Vein endothelial cell (primary cell): ENCODE results near the gene RLN2. TPM values are rescaled to one million over a fixed set of nuclear protein-coding genes. Genes with fewer than 3 reads are reported as not detected.

Source experiments
- small RNA-seq: library from RNA; depleted of rRNA; stranded (forward); fragments of <200 nt; gene quantifications from one replicate; pipeline ENCODE3, GENCODE V24; 2012
- total RNA-seq: library from RNA; depleted of rRNA; stranded (reverse); fragments of >200 nt; gene quantifications from 2 replicates; pipeline ENCODE4 v1.2.3, GENCODE V29; 2012

The RLN2 gene
- not detected in 2 replicates for total RNA-seq

GRCh38 chr9:5303840-5304795, at the start of gene RLN2:
RLN2 (minus strand) TSS chr9:5304716; CDS start chr9:5304580, 136 bp downstream.

GRCh38 chr9:5338992-5339981, 34.8 kb upstream of the RLN2 start, which contains the start of gene RLN1:
RLN1 (minus strand) TSS chr9:5339876; CDS start chr9:5339746, 130 bp downstream.

Small RNA genes lying within 50 kb of the gene (small RNA-seq; reads per million reads assigned to genes)
- not detected for gene HMGN2P31

Other genes with a start within 250 kb of the RLN2 start
- not detected in 2 replicates for gene INSL6, start 119.1 kb downstream of the RLN2 start, total RNA-seq
- not detected in 2 replicates for gene INSL4, start 73.3 kb downstream of the RLN2 start, total RNA-seq
- gene RLN1, start 35.2 kb upstream of the RLN2 start, total RNA-seq, result not detected in 2 replicates
- gene PLGRKT, start 133.2 kb upstream of the RLN2 start, total RNA-seq, result 12.1 and 17.9 TPM in 2 replicates
- gene CD274, start 145.8 kb upstream of the RLN2 start, total RNA-seq, result 26.7 and 30.4 TPM in 2 replicates
- gene PDCD1LG2, start 205.8 kb upstream of the RLN2 start, total RNA-seq, result 7.6 and 11.4 TPM in 2 replicates